ENCODE measurements around the gene INTS3. TPM values are rescaled to one million over a fixed set of nuclear protein-coding genes. Genes with fewer than 3 reads are reported as not detected.

Gene INTS3
- total RNA-seq, 4 donors from 2014 or later: 24.6 to 27.9 (median 26.2) TPM

DNA sequence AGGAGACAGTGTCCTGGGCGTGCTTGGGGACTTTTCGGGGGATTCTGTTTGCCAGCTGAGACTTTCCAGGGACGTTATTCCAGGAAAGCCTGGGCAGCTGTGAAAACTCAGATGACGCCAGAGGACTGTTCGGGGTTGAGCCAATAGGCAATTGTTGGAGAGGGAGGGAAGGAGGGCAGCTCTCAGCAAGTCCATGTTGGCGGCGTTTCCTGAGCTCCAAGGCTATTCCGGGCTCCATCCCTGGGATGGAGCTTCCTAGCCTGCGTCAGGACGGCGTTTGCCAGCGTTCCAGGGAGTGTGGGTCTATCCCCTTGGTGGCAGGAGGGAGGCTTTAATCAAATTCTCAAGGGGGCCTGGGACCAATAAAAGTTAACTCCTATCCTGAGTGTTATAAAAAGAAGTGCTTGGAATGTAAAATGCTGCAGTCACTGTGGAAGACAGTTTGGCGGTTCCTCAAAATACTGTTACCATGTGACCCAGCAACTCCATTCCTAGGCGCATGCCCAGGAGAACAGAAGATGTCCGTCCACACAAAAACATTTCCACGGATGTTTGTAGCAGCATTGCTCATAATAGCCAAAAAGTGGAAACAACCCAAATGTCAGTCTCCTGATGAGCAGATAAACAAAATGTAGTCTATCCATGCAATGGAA, 62.6 kb downstream of the INTS3 start:
- Histone ChIP-seq H3K27me3 (no peaks in the 10 kb centered on the region), H3K27ac (peak overlapping the region; percentile 72 to 93 (median 88)), H3K4me1 (peaks cover 13 to 30% (median 20%) of the 10 kb centered on the region in 3 donors), H3K4me3 (peak overlapping the region in 3 of 4 donors; percentile 18 to 58 (median 27)), H3K36me3 (no peaks in the 10 kb centered on the region), H3K9me3 (no peaks in the 10 kb centered on the region)
- intact Hi-C loops (cut with DNase I): no loop called here
- TF ChIP-seq, protein P1, sequence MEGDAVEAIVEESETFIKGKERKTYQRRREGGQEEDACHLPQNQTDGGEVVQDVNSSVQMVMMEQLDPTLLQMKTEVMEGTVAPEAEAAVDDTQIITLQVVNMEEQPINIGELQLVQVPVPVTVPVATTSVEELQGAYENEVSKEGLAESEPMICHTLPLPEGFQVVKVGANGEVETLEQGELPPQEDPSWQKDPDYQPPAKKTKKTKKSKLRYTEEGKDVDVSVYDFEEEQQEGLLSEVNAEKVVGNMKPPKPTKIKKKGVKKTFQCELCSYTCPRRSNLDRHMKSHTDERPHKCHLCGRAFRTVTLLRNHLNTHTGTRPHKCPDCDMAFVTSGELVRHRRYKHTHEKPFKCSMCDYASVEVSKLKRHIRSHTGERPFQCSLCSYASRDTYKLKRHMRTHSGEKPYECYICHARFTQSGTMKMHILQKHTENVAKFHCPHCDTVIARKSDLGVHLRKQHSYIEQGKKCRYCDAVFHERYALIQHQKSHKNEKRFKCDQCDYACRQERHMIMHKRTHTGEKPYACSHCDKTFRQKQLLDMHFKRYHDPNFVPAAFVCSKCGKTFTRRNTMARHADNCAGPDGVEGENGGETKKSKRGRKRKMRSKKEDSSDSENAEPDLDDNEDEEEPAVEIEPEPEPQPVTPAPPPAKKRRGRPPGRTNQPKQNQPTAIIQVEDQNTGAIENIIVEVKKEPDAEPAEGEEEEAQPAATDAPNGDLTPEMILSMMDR (IDR thresholded peaks at IDR 0.05): no peak
- peak in 1 of 4 donors; percentile 24 for TF ChIP-seq POLR2A (IDR thresholded peaks at IDR 0.05)
- WGBS, 2 donors: 15 to 53% methylated on average over 9 to 15 of the region's 16 CpGs
- DNase-seq: no peak

DNA sequence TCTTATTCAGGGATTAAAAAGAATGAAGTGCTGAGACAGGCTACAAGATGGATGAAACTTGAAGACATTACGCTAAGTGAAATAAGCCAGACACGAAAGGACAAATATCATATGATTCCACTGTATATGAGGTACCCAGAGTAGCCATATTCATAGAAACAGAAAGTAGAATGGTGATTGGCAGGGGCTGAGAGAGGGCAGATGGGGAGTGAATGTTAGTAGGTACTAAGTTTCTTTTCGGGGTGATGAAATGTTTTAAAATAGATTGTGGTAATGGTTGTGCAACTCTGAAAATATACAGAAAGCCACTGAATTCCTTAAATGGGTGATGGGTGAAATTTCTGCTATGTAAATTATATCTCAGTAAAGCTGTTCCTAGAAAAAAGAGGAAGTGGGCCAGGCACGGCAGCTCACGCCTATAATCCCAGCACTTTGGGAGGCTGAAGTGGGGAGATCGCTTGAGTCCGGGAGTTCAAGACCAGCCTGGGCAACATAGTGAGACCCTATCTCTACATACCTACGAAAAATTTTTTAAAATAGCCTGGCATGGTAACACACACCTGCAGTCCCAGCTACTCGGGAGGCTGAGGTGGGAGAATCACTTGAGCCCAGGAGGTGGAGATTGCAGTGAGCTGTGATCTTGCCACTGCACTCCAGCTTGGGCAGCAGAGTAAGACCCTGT, 63.3 kb downstream of the INTS3 start:
- Histone ChIP-seq H3K36me3 (no peaks in the 10 kb centered on the region), H3K4me1 (peaks cover 13 to 30% (median 20%) of the 10 kb centered on the region in 3 donors), H3K27me3 (no peaks in the 10 kb centered on the region), H3K27ac (peak overlapping the region; percentile 72 to 93 (median 88)), H3K9me3 (no peaks in the 10 kb centered on the region), H3K4me3 (peak overlapping the region in 3 of 4 donors; percentile 18 to 58 (median 27))
- 43 to 60% methylated on average over 9 of the region's 9 CpGs for WGBS, 2 donors
- TF ChIP-seq, protein P1 (IDR thresholded peaks at IDR 0.05): no peak
- TF ChIP-seq POLR2A (IDR thresholded peaks at IDR 0.05): no peak
- DNase-seq: no peak
- intact Hi-C loops (cut with DNase I): no loop called here

DNA sequence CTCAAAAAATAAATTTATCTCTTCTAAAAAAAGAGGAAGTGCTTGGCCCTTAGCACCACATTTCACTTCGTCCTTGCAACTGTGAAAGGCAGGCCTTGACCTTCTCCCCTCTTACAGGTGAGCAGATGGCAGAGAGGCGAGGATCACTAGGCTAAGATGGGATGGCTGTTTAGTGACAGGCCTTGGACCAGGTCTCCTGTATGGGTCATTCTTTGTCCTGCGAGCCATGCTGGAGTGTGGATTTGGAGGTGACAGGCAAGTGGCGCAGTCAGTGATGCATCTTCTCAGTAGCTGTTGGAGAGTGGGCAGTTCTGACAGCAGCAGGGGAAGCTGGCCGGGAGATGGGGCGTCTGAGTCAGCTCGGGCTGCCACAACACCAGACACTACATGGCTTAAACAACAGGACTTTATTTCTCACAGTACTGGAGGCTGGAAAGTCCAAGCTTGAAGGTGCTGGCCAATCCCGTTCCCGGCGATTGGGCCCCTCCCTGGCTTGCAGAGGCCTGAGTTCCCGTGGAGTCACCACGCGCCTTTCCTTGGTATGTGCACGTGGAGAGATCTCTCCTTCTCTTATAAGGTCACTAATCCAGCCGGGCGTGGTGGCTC, 63.9 kb downstream of the INTS3 start:
- Histone ChIP-seq H3K27me3 (no peaks in the 10 kb centered on the region), H3K4me3 (peak overlapping the region in 1 of 4 donors; percentile 58), H3K9me3 (no peaks in the 10 kb centered on the region), H3K4me1 (peaks cover 13 to 30% (median 20%) of the 10 kb centered on the region in 3 donors), H3K36me3 (no peaks in the 10 kb centered on the region), H3K27ac (peak overlapping the region; percentile 42 to 93 (median 88))
- DNase-seq: no peak
- TF ChIP-seq, protein P1 (IDR thresholded peaks at IDR 0.05): no peak
- TF ChIP-seq POLR2A (IDR thresholded peaks at IDR 0.05): no peak
- intact Hi-C loops (cut with DNase I): no loop called here
- 48 to 67% methylated on average over 8 to 15 of the region's 16 CpGs for WGBS, 2 donors

DNA sequence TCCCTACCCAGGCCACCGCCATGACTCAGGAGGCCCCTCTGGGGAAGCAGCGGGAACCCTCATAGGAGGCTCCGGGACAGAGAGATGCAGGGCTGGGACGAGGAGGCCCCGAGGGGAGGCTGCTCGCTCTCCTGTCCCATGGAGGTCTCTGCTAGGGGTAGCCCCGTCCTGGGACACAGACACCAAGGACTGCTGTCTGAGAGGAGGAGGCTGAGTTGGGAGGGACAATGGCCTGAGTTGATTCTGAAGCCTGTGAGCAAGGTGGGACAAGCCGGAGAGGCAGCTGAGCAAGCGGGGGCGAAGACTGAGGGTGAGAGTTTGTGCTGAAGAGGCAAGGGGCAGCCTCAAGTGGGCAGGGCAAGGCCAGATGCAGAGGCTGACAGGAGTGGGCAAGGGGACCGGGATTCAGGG, 64.8 kb downstream of the INTS3 start:
- DNase-seq: no peak
- no peak overlapping the region for H3K4me3 ChIP-seq
- H3K4me1 ChIP-seq: peaks cover 13 to 39% (median 20%) of the 10 kb centered on the region in 3 donors
- H3K36me3 ChIP-seq: no peaks in the 10 kb centered on the region
- no peak overlapping the region for H3K27ac ChIP-seq
- no peaks in the 10 kb centered on the region for H3K9me3 ChIP-seq
- intact Hi-C loops (cut with DNase I): no loop called here
- WGBS, 2 donors: 83 to 84% methylated on average over 10 of the region's 11 CpGs
- H3K27me3 ChIP-seq: no peaks in the 10 kb centered on the region
- TF ChIP-seq POLR2A (IDR thresholded peaks at IDR 0.05): no peak
- TF ChIP-seq, protein P1 (IDR thresholded peaks at IDR 0.05): no peak
